Measurements from ENCODE around the gene TMEM127.
A peak's percentile ranks its signal among the peaks of the same experiment; 100 is the strongest.
"Not testable (repeated sequence)": the region's sequence is repeated elsewhere in the genome, so short reads cannot be mapped to it uniquely, and the experiment has no call there.

TMEM127 gene

GRCh38 chr2:96233436-96233835, 32.4 kb downstream of the TMEM127 start:
- no peaks in the 10 kb centered on the region for H3K36me3 ChIP-seq
- H3K4me1 ChIP-seq (ENCODE audit: control insufficient read depth in 1 of 2, insufficient read depth in 1 of 2, low read depth in 1 of 2, low read length in 1 of 2): peaks cover 24 to 25% of the 10 kb centered on the region in 2 experiments
- H3K4me3 ChIP-seq (ENCODE audit: low read depth in 1 of 2, low read length in 1 of 2): peak overlapping the region in 1 of 2 experiments; percentile 22
- H3K9me3 ChIP-seq: no peaks in the 10 kb centered on the region
- peak overlapping the region; percentile 84 for H3K27ac ChIP-seq
- TF ChIP-seq, protein P1, sequence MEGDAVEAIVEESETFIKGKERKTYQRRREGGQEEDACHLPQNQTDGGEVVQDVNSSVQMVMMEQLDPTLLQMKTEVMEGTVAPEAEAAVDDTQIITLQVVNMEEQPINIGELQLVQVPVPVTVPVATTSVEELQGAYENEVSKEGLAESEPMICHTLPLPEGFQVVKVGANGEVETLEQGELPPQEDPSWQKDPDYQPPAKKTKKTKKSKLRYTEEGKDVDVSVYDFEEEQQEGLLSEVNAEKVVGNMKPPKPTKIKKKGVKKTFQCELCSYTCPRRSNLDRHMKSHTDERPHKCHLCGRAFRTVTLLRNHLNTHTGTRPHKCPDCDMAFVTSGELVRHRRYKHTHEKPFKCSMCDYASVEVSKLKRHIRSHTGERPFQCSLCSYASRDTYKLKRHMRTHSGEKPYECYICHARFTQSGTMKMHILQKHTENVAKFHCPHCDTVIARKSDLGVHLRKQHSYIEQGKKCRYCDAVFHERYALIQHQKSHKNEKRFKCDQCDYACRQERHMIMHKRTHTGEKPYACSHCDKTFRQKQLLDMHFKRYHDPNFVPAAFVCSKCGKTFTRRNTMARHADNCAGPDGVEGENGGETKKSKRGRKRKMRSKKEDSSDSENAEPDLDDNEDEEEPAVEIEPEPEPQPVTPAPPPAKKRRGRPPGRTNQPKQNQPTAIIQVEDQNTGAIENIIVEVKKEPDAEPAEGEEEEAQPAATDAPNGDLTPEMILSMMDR (IDR thresholded peaks at IDR 0.05): no peak
- H3K27me3 ChIP-seq: no peaks in the 10 kb centered on the region

DNA sequence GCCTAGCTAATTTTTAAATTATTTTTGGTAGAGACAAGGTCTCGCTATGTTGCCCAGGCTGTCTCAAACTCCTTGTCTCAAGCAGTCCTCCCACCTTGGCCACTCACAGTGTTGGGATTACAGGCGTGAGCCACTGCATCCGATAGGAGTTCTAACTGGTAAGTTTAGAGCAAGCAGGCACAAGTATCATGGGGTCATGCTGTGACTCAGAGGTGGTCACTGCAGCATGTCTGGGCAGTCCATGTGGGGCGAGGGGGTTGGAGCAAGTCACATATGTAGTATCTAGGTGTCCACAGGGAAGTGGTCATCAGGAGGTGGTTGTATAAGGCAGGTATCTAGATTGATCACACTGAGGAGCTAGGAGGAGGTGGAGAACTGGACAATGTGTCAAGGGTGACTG, 34.5 kb downstream of the TMEM127 start:
- TF ChIP-seq, protein P1 (IDR thresholded peaks at IDR 0.05): no peak
- Histone ChIP-seq H3K4me1 (ENCODE audit: control insufficient read depth in 1 of 2, insufficient read depth in 1 of 2, low read depth in 1 of 2, low read length in 1 of 2) (peaks cover 24 to 25% of the 10 kb centered on the region in 2 experiments), H3K27ac (no peak overlapping the region), H3K9me3 (no peaks in the 10 kb centered on the region), H3K27me3 (no peaks in the 10 kb centered on the region), H3K36me3 (no peaks in the 10 kb centered on the region), H3K4me3 (ENCODE audit: low read depth in 1 of 2, low read length in 1 of 2) (no peak overlapping the region)

- Histone ChIP-seq H3K9me3 (no peaks in the 10 kb centered on the region), H3K27me3 (no peaks in the 10 kb centered on the region), H3K27ac (peak overlapping the region; percentile 74), H3K4me1 (ENCODE audit: control insufficient read depth in 1 of 2, insufficient read depth in 1 of 2, low read depth in 1 of 2, low read length in 1 of 2) (peaks cover 36% of the 10 kb centered on the region in 2 experiments), H3K36me3 (no peaks in the 10 kb centered on the region), H3K4me3 (ENCODE audit: low read depth in 1 of 2, low read length in 1 of 2) (no peak overlapping the region)
- TF ChIP-seq, protein P1 (IDR thresholded peaks at IDR 0.05): no peak
Measured at GRCh38 chr2:96225016-96225533, 40.7 kb downstream of the TMEM127 start.

GRCh38 chr2:96221106-96221505, 44.7 kb downstream of the TMEM127 start:
- H3K4me3 ChIP-seq (ENCODE audit: low read depth in 1 of 2, low read length in 1 of 2); H3K36me3 ChIP-seq; H3K9me3 ChIP-seq; H3K27me3 ChIP-seq: not testable (repeated sequence)
- Histone ChIP-seq H3K4me1 (ENCODE audit: control insufficient read depth in 1 of 2, insufficient read depth in 1 of 2, low read depth in 1 of 2, low read length in 1 of 2) (peaks cover 63 to 64% of the 10 kb centered on the region in 2 experiments), H3K27ac (peak overlapping the region; percentile 64)

- Histone ChIP-seq H3K27ac (peak overlapping the region; percentile 79), H3K4me1 (ENCODE audit: control insufficient read depth in 1 of 2, insufficient read depth in 1 of 2, low read depth in 1 of 2, low read length in 1 of 2) (peaks cover 54 to 58% of the 10 kb centered on the region in 2 experiments)
- not testable (repeated sequence) for H3K36me3 ChIP-seq; H3K9me3 ChIP-seq; H3K27me3 ChIP-seq; H3K4me3 ChIP-seq (ENCODE audit: low read depth in 1 of 2, low read length in 1 of 2)
Measured at GRCh38 chr2:96219959-96220358, 45.8 kb downstream of the TMEM127 start.

- Histone ChIP-seq H3K4me3 (ENCODE audit: low read depth in 1 of 2, low read length in 1 of 2) (peak overlapping the region; percentile 19 to 34), H3K36me3 (no peaks in the 10 kb centered on the region), H3K27me3 (no peaks in the 10 kb centered on the region), H3K9me3 (no peaks in the 10 kb centered on the region), H3K27ac (peak overlapping the region; percentile 79), H3K4me1 (ENCODE audit: control insufficient read depth in 1 of 2, insufficient read depth in 1 of 2, low read depth in 1 of 2, low read length in 1 of 2) (peaks cover 48 to 52% of the 10 kb centered on the region in 2 experiments)
- TF ChIP-seq, protein P1 (IDR thresholded peaks at IDR 0.05): no peak
Measured at GRCh38 chr2:96218508-96219131, 47.2 kb downstream of the TMEM127 start.
